GM18507 (cell line): ENCODE data around the gene TOX2.

Experiments used
- DNase-seq: peaks from one replicate; pipeline ENCODE4 v3.0.0; 2011; ENCODE audit warnings: low read depth; ENCODE audit not compliant: insufficient read length; ENCODE audit errors: extremely low spot score
- FAIRE-seq: peaks from 2 replicates; lab custom pipeline; 2011; peaks lifted over from hg19 to GRCh38; lab: Jason Lieb, UNC

TOX2 gene

GRCh38 chr20:43915211-43916072 lies 790 bp downstream of the TOX2 start:
- DNase-seq = no peak

GRCh38 chr20:43916073-43916880 lies 1.6 kb downstream of the TOX2 start:
- no peak for FAIRE-seq
- no peak for DNase-seq

More at GRCh38 chr20:43915211-43916072, 790 bp downstream of the TOX2 start:
- peak; percentile 49 for FAIRE-seq

GRCh38 chr20:43916881-43917371 lies 2.3 kb downstream of the TOX2 start:
- FAIRE-seq (peak; percentile 90), DNase-seq (no peak)

- DNase-seq (no peak), FAIRE-seq (peak; percentile 35)
Measured at GRCh38 chr20:43917380-43917779, 2.7 kb downstream of the TOX2 start.

GRCh38 chr20:43919686-43920403 lies 5.2 kb downstream of the TOX2 start:
- DNase-seq (no peak), FAIRE-seq (no peak)

- FAIRE-seq = no peak
Measured at GRCh38 chr20:43920797-43921196, 6.1 kb downstream of the TOX2 start.

GRCh38 chr20:43921227-43921780 lies 6.7 kb downstream of the TOX2 start:
- DNase-seq (no peak), FAIRE-seq (peak; percentile 79)

More at GRCh38 chr20:43920797-43921196, 6.1 kb downstream of the TOX2 start:
- no peak for DNase-seq

GRCh38 chr20:43922614-43923013 lies 8.0 kb downstream of the TOX2 start:
- no peak for DNase-seq
- no peak for FAIRE-seq

GRCh38 chr20:43923322-43923721 lies 8.7 kb downstream of the TOX2 start:
- FAIRE-seq = no peak
- DNase-seq = no peak

GRCh38 chr20:43923917-43924316 lies 9.3 kb downstream of the TOX2 start:
- FAIRE-seq (peak; percentile 54), DNase-seq (no peak)

GRCh38 chr20:43925215-43925614 lies 10.6 kb downstream of the TOX2 start:
- DNase-seq = no peak
- FAIRE-seq = peak; percentile 77

- no peak for DNase-seq
- FAIRE-seq = peak; percentile 62
Measured at GRCh38 chr20:43925801-43926200, 11.1 kb downstream of the TOX2 start.

- DNase-seq (no peak), FAIRE-seq (no peak)
Measured at GRCh38 chr20:43926287-43927050, 11.8 kb downstream of the TOX2 start.

- DNase-seq (no peak), FAIRE-seq (no peak)
Measured at GRCh38 chr20:43931976-43932375, 17.3 kb downstream of the TOX2 start.

GRCh38 chr20:43934833-43935232 lies 20.2 kb downstream of the TOX2 start:
- FAIRE-seq = no peak

GRCh38 chr20:43936104-43936770 lies 21.6 kb downstream of the TOX2 start:
- FAIRE-seq (no peak), DNase-seq (no peak)

More at GRCh38 chr20:43934833-43935232, 20.2 kb downstream of the TOX2 start:
- no peak for DNase-seq

- FAIRE-seq (no peak), DNase-seq (no peak)
Measured at GRCh38 chr20:43936805-43937204, 22.2 kb downstream of the TOX2 start.

GRCh38 chr20:43937591-43937990 lies 22.9 kb downstream of the TOX2 start:
- FAIRE-seq (no peak), DNase-seq (no peak)
